Breast epithelium (tissue), 4 donors: ENCODE data around the gene WDR93. TPM values are rescaled to one million over a fixed set of nuclear protein-coding genes. Genes with fewer than 3 reads are reported as not detected.

Experiments used
- DNase-seq, 2 donors: peaks; one replicate each; pipeline ENCODE4 v3.0.0-alpha.2; 2019; ENCODE audit warnings: low spot score in 2 of 2
- H3K27ac ChIP-seq, 2 donors: fragments of 200-600 bp; sonication (generic) in 1 of 2; one replicate each; pipeline ENCODE4 v1.5.1; 2016 to 2019; ENCODE audit warnings: mild to moderate bottlenecking in 1 of 2
- H3K27me3 ChIP-seq, 2 donors: fragments of 200-600 bp; sonication (generic) in 1 of 2; one replicate each; pipeline versions ENCODE4 v1.5.1 to v1.6.0; 2017 to 2019; ENCODE audit warnings: control low read depth in 1 of 2, mild to moderate bottlenecking in 1 of 2
- H3K36me3 ChIP-seq: fragments of 200-600 bp; one replicate; pipeline ENCODE4 v1.5.1; 2019
- H3K4me1 ChIP-seq, 2 donors: fragments of 200-600 bp; sonication (generic); one replicate each; pipeline ENCODE4 v1.5.1; 2016 to 2019; ENCODE audit warnings: control low read depth in 1 of 2
- H3K4me3 ChIP-seq, 3 donors: fragments of 200-600 bp; sonication (generic); 1 replicate in 2 of 3; 2 replicates in 1 of 3; pipeline ENCODE4 v1.5.1; 2016 to 2019; ENCODE audit warnings: mild to moderate bottlenecking in 3 of 3, moderate library complexity in 2 of 3
- H3K9me3 ChIP-seq, 2 donors: fragments of 200-600 bp; sonication (generic) in 1 of 2; one replicate each; pipeline ENCODE4 v1.5.1; 2016 to 2019; ENCODE audit warnings: control low read depth in 1 of 2
- POLR2A ChIP-seq: fragments of 450-650 bp; IDR thresholded peaks from one replicate; pipeline ENCODE4 v1.6.1; 2016; ENCODE audit warnings: antibody characterized with exemption, mild to moderate bottlenecking, moderate library complexity
- POLR2AphosphoS5 ChIP-seq, 3 donors: sonication (generic); formaldehyde crosslinking; IDR thresholded peaks; one replicate each; pipeline ENCODE4 v1.6.1; 2017; ENCODE audit warnings: antibody characterized with exemption in 3 of 3
- intact Hi-C: fragments of 100-400 bp; cut with DNase I; formaldehyde crosslinking; loops from one replicate; pipeline ENCODE4 v1.15.1; 2023; ENCODE audit warnings: low total_unique reads
- total RNA-seq, 3 donors: library from RNA; depleted of rRNA; stranded (reverse); fragments of >200 nt; gene quantifications; one replicate each; pipeline ENCODE4 v1.1.0, GENCODE V29; 2016
- TF ChIP-seq, protein P1 (sequence below), 3 donors: fragments of 450-650 bp; IDR thresholded peaks; one replicate each; pipeline ENCODE4 v1.5.1; 2016 to 2017; ENCODE audit warnings: antibody characterized with exemption in 3 of 3, mild to moderate bottlenecking in 3 of 3, moderate library complexity in 3 of 3

WDR93 gene
- total RNA-seq, 3 donors from 2014 or later, result 0.80 to 1.0 (median 0.98) TPM

DNA sequence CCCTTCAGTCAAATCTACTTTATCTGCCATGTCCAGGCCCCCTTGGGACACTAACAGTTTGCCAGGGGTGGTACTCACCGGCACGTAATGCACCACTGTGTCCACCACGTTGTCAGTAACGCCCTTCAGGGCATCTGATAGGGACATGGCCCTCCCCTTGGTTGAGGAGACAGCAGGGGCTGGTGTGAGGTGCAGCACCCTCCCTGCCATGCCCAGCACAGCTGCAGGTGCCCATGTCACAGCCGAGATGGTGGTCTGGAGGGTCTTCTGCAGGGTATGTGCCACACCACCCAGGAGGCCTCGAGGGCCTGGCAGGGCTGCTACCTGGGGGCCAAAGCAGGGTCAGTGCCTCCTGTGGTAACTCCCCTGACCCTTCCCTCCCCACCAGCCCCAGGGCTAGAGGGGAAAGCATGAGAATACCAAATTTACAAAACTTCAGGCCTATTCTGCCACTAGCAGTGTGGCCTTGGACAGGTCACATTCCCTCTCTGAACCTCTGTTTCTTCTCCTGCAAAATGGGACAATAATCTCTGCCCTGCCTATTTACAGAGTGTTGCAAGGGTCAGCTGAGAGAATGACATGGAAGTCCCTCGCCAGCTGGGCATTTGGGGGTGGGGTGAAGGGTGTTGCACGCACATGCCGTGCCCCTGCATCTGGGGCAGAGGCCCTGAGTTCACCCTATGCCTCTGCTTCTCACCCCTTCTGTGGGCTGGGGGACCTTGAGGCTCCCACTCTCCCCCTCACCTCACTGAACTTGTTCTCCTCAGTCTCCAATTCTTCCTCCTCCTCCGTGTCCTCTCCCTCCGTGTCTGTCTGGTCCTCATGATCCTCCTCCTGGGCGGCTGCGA is 23.5 kb upstream of the WDR93 start:
- Histone ChIP-seq H3K9me3 (no peaks in the 10 kb centered on the region), H3K4me3 (no peak overlapping the region), H3K36me3 (no peaks in the 10 kb centered on the region), H3K27ac (peak overlapping the region; percentile 90 to 95), H3K4me1 (peaks cover 0 to 11% of the 10 kb centered on the region in 2 donors), H3K27me3 (no peaks in the 10 kb centered on the region)
- no peak for DNase-seq
- TF ChIP-seq POLR2AphosphoS5 (IDR thresholded peaks at IDR 0.05) (no peak), POLR2A (no peak)
- TF ChIP-seq, protein P1, sequence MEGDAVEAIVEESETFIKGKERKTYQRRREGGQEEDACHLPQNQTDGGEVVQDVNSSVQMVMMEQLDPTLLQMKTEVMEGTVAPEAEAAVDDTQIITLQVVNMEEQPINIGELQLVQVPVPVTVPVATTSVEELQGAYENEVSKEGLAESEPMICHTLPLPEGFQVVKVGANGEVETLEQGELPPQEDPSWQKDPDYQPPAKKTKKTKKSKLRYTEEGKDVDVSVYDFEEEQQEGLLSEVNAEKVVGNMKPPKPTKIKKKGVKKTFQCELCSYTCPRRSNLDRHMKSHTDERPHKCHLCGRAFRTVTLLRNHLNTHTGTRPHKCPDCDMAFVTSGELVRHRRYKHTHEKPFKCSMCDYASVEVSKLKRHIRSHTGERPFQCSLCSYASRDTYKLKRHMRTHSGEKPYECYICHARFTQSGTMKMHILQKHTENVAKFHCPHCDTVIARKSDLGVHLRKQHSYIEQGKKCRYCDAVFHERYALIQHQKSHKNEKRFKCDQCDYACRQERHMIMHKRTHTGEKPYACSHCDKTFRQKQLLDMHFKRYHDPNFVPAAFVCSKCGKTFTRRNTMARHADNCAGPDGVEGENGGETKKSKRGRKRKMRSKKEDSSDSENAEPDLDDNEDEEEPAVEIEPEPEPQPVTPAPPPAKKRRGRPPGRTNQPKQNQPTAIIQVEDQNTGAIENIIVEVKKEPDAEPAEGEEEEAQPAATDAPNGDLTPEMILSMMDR (IDR thresholded peaks at IDR 0.05), result no peak
- intact Hi-C loops, result no loop called here

GRCh38 chr15:89667706-89667960 is 23.0 kb upstream of the WDR93 start:
- peaks cover 0 to 7% of the 10 kb centered on the region in 2 donors for H3K4me1 ChIP-seq
- TF ChIP-seq POLR2AphosphoS5 (IDR thresholded peaks at IDR 0.05), result no peak
- no peak for TF ChIP-seq POLR2A
- TF ChIP-seq, protein P1 (IDR thresholded peaks at IDR 0.05), result no peak
- H3K4me3 ChIP-seq, result no peak overlapping the region
- no peak for DNase-seq
- no peaks in the 10 kb centered on the region for H3K9me3 ChIP-seq
- no peak overlapping the region for H3K27ac ChIP-seq
- H3K27me3 ChIP-seq, result no peaks in the 10 kb centered on the region
- H3K36me3 ChIP-seq, result no peaks in the 10 kb centered on the region
- intact Hi-C loops, result no loop called here

GRCh38 chr15:89668171-89668570 is 22.4 kb upstream of the WDR93 start:
- intact Hi-C loops, result no loop called here

DNA sequence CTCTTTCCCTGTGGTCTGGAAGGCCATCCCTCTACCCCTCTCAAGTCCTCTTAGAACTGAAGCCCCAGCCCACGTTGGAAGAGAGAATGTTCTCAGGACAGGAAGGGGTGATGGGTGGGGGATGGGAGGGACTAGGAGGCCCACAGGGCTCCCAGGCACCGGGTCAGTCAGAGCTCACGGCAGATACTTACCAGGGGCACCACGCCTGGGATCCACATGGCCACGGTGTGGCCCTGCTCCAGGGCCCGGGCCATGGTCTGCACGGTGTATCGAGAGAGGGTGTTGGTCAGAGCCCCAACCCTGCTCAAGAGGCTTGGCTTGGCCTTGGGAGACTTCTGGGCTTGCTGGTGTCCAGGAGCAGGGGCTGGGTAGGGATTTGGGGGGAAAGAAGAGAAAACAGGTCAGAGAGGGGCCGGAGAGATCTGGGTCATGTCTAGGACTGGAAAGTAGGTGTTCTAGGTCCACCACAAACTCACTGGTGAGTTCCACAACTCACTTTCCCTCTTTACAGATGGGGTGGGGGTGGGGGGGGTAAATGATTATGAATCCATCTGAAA is 21.2 kb upstream of the WDR93 start:
- intact Hi-C loops, result no loop called here
- Histone ChIP-seq H3K9me3 (no peaks in the 10 kb centered on the region), H3K4me3 (no peak overlapping the region), H3K27me3 (no peaks in the 10 kb centered on the region), H3K27ac (no peak overlapping the region), H3K36me3 (no peaks in the 10 kb centered on the region), H3K4me1 (no peaks in the 10 kb centered on the region)
- TF ChIP-seq, protein P1 (IDR thresholded peaks at IDR 0.05), result no peak
- TF ChIP-seq POLR2AphosphoS5 (IDR thresholded peaks at IDR 0.05) (no peak), POLR2A (no peak)
- no peak for DNase-seq

More at GRCh38 chr15:89668171-89668570, 22.4 kb upstream of the WDR93 start:
- H3K27me3 ChIP-seq, result no peaks in the 10 kb centered on the region
- no peak for DNase-seq
- TF ChIP-seq POLR2AphosphoS5 (IDR thresholded peaks at IDR 0.05) (no peak), POLR2A (no peak)
- TF ChIP-seq, protein P1 (IDR thresholded peaks at IDR 0.05), result no peak
- H3K4me3 ChIP-seq, result no peak overlapping the region
- H3K27ac ChIP-seq, result no peak overlapping the region
- H3K4me1 ChIP-seq, result peaks cover 0 to 1% of the 10 kb centered on the region in 2 donors
- H3K9me3 ChIP-seq, result no peaks in the 10 kb centered on the region
- no peaks in the 10 kb centered on the region for H3K36me3 ChIP-seq

GRCh38 chr15:89669941-89670340 is 20.7 kb upstream of the WDR93 start:
- H3K4me3 ChIP-seq, result no peak overlapping the region
- H3K9me3 ChIP-seq, result no peaks in the 10 kb centered on the region

More at GRCh38 chr15:89669941-89670340, 20.7 kb upstream of the WDR93 start:
- no peak for DNase-seq
- Histone ChIP-seq H3K27ac (no peak overlapping the region), H3K36me3 (no peaks in the 10 kb centered on the region), H3K27me3 (no peaks in the 10 kb centered on the region), H3K4me1 (no peaks in the 10 kb centered on the region)
- intact Hi-C loops, result loop anchor here (5.0 kb wide), 1 partner anchor 338 kb away; the partner anchor contains the start of gene POLG
- TF ChIP-seq POLR2AphosphoS5 (IDR thresholded peaks at IDR 0.05) (no peak), POLR2A (no peak)
- TF ChIP-seq, protein P1 (IDR thresholded peaks at IDR 0.05), result no peak
